ENCODE data around the gene PEX26. TPM values are rescaled to one million over a fixed set of nuclear protein-coding genes. Genes with fewer than 3 reads are reported as not detected.
"Not testable (repeated sequence)": the region's sequence is repeated elsewhere in the genome, so short reads cannot be mapped to it uniquely, and the experiment has no call there.

PEX26 gene
- total RNA-seq, 1 donor from 2014 or later: 25.9 TPM

- ATAC-seq (no peak), DNase-seq (ENCODE audit: low spot score) (no peak)
- intact Hi-C loops (cut with DNase I): no loop called here
These were observed 11.2 kb downstream of the PEX26 start for GRCh38 chr22:18088825-18089568.

GRCh38 chr22:18090286-18090685 lies 12.5 kb downstream of the PEX26 start:
- ATAC-seq (no peak), DNase-seq (ENCODE audit: low spot score) (no peak)
- intact Hi-C loops (cut with DNase I): no loop called here

GRCh38 chr22:18091478-18091877 lies 13.7 kb downstream of the PEX26 start:
- intact Hi-C loops (cut with DNase I): no loop called here
- no peak for DNase-seq (ENCODE audit: low spot score)
- peak; percentile 67 for ATAC-seq

- ATAC-seq: peak; percentile 91
- DNase-seq (ENCODE audit: low spot score): peak; percentile 75
- intact Hi-C loops (cut with DNase I): no loop called here
These were observed 14.2 kb downstream of the PEX26 start for GRCh38 chr22:18091916-18092526.

- DNase-seq (ENCODE audit: low spot score) (no peak), ATAC-seq (no peak)
- intact Hi-C loops (cut with DNase I): no loop called here
These were observed 15.9 kb downstream of the PEX26 start for GRCh38 chr22:18093661-18094060.

- intact Hi-C loops (cut with DNase I): no loop called here
- ATAC-seq (no peak), DNase-seq (ENCODE audit: low spot score) (peak; percentile 28)
These were observed 17.5 kb downstream of the PEX26 start for GRCh38 chr22:18095101-18095805.

GRCh38 chr22:18096823-18097222 lies 19.0 kb downstream of the PEX26 start:
- ATAC-seq (no peak), DNase-seq (ENCODE audit: low spot score) (no peak)
- intact Hi-C loops (cut with DNase I): no loop called here

GRCh38 chr22:18100781-18101180 lies 23.0 kb downstream of the PEX26 start:
- DNase-seq (ENCODE audit: low spot score) (no peak), ATAC-seq (no peak)
- intact Hi-C loops (cut with DNase I): no loop called here

GRCh38 chr22:18101536-18101935 lies 23.7 kb downstream of the PEX26 start:
- DNase-seq (ENCODE audit: low spot score) (no peak), ATAC-seq (no peak)
- intact Hi-C loops (cut with DNase I): no loop called here

- no peak for ATAC-seq
- intact Hi-C loops (cut with DNase I): no loop called here
- DNase-seq (ENCODE audit: low spot score): no peak
These were observed 25.9 kb downstream of the PEX26 start for GRCh38 chr22:18103527-18104269.

- no peak for DNase-seq (ENCODE audit: low spot score)
- intact Hi-C loops (cut with DNase I): no loop called here
- no peak for ATAC-seq
These were observed 26.8 kb downstream of the PEX26 start for GRCh38 chr22:18104566-18104965.

- intact Hi-C loops (cut with DNase I); DNase-seq (ENCODE audit: low spot score); ATAC-seq: not testable (repeated sequence)
These were observed 28.2 kb downstream of the PEX26 start for GRCh38 chr22:18105981-18106380.

GRCh38 chr22:18106550-18107341 lies 29.0 kb downstream of the PEX26 start:
- intact Hi-C loops (cut with DNase I); ATAC-seq: not testable (repeated sequence)

GRCh38 chr22:18108187-18108586 lies 30.4 kb downstream of the PEX26 start:
- intact Hi-C loops (cut with DNase I): no loop called here
- ATAC-seq: no peak
- DNase-seq (ENCODE audit: low spot score): no peak

More at GRCh38 chr22:18106550-18107341, 29.0 kb downstream of the PEX26 start:
- DNase-seq (ENCODE audit: low spot score): not testable (repeated sequence)

GRCh38 chr22:18109410-18110193 lies 31.8 kb downstream of the PEX26 start:
- no peak for DNase-seq (ENCODE audit: low spot score)
- intact Hi-C loops (cut with DNase I): no loop called here
- no peak for ATAC-seq

- peak; percentile 72 for ATAC-seq
- intact Hi-C loops (cut with DNase I): no loop called here
- DNase-seq (ENCODE audit: low spot score): no peak
These were observed 32.6 kb downstream of the PEX26 start, which contains the start of gene TUBA8 for GRCh38 chr22:18110194-18110953. TSS of gene TUBA8 (plus strand) at chr22:18110809. CDS start at chr22:18110866, 57 bp downstream.

Data from sciatic nerve (tissue), 2 donors.